Uterus (tissue), 4 donors: Measurements from ENCODE around the gene TMEM269. TPM values are rescaled to one million over a fixed set of nuclear protein-coding genes. Genes with fewer than 3 reads are reported as not detected.

ENCODE experiments used
- DNase-seq, 2 donors: peaks; one replicate each; pipeline ENCODE4 v3.0.0-alpha.2; 2019 to 2020
- H3K27ac ChIP-seq, 2 donors: fragments of 200-600 bp; sonication (generic); 1 replicate in 1 of 2; 2 replicates in 1 of 2; pipeline ENCODE4 v1.5.1; 2016 to 2018
- H3K27me3 ChIP-seq, 2 donors: fragments of 200-600 bp; sonication (generic); one replicate each; pipeline ENCODE4 v1.5.1; 2018 to 2019; ENCODE audit warnings: control low read depth in 1 of 2
- H3K36me3 ChIP-seq, 2 donors: fragments of 200-600 bp; sonication (generic); one replicate each; pipeline ENCODE4 v1.5.1; 2019; ENCODE audit warnings: control low read depth in 1 of 2
- H3K4me1 ChIP-seq, 2 donors: fragments of 200-600 bp; sonication (generic); one replicate each; pipeline ENCODE4 v1.5.1; 2018 to 2019; ENCODE audit warnings: control low read depth in 1 of 2
- H3K4me3 ChIP-seq, 2 donors: fragments of 200-600 bp; sonication (generic); 1 replicate in 1 of 2; 2 replicates in 1 of 2; pipeline ENCODE4 v1.5.1; 2018 to 2019; ENCODE audit warnings: mild to moderate bottlenecking in 1 of 2
- H3K9me3 ChIP-seq, 2 donors: fragments of 200-600 bp; sonication (generic); one replicate each; pipeline ENCODE4 v1.5.1; 2019; ENCODE audit warnings: control low read depth in 1 of 2
- POLR2A ChIP-seq, 2 donors: fragments of 450-650 bp; IDR thresholded peaks; one replicate each; pipeline ENCODE4 v1.6.1; 2016; ENCODE audit warnings: antibody characterized with exemption in 2 of 2, mild to moderate bottlenecking in 1 of 2, moderate library complexity in 1 of 2
- intact Hi-C: fragments of 100-400 bp; cut with DNase I; formaldehyde crosslinking; loops from one replicate; pipeline ENCODE4 v1.15.1; 2023; ENCODE audit warnings: low total_unique reads
- total RNA-seq, 4 donors: library from RNA; depleted of rRNA in 3 of 4; stranded (reverse); fragments of >200 nt in 3 of 4; gene quantifications; one replicate each; pipeline versions ENCODE4 v1.1.0 to v1.2.4, GENCODE V29; 2014 to 2023
- TF ChIP-seq, protein P1 (sequence below), 4 experiments: fragments of 200-600 bp in 2 of 4; fragments of 450-650 bp in 2 of 4; sonication (generic) in 2 of 4; IDR thresholded peaks; one replicate each; pipeline ENCODE4 v1.5.1; 2016 to 2019; ENCODE audit warnings: antibody characterized with exemption in 4 of 4, mild to moderate bottlenecking in 2 of 4, moderate library complexity in 1 of 4
- donor health status: DM: yes; HTN: yes; CAD: no.

Gene TMEM269
- total RNA-seq, 4 donors from 2014 or later = 0.07 to 1.1 TPM; not detected in 2

DNA sequence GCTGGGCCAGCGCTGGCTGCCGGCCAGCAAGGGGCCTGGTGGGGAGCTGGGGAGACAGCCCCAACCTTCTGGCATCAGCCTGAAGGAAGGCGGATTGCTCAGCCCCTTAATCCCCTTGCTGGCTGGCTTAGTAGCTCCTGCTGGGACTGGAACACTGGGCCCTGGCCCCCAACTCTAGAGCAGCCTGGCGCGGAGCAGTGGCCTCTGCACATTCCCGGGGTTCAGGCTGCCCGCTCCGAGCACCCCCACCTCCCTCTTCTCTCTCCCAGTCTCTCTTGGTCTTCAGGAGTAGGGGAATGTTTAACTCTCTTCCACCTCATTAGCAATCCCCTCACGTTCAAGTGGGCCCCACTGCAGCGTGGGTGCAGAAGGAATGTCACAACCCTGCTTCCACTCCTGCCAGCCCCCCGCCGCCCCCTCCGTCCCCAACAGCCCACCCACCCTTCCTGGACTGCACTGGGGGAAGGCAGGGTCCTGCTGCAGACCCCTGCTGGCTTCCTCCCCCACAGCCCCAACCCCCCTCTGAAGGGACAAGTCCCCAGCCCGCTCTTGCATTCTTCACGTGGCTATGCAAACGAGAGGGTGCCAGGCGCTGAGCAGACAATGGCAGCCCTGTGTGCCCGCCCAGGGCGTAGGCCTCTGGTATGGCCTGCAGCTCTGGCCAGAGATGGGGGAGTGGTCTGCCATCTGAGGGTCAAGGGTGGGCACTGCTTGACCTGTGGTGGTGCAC, 43.8 kb upstream of the TMEM269 start:
- DNase-seq = no peak
- Histone ChIP-seq H3K9me3 (no peaks in the 10 kb centered on the region), H3K36me3 (no peaks in the 10 kb centered on the region), H3K27me3 (no peaks in the 10 kb centered on the region), H3K4me1 (no peaks in the 10 kb centered on the region), H3K27ac (no peak overlapping the region), H3K4me3 (no peak overlapping the region)
- intact Hi-C loops = no loop called here
- no peak for TF ChIP-seq POLR2A (IDR thresholded peaks at IDR 0.05)
- TF ChIP-seq, protein P1, sequence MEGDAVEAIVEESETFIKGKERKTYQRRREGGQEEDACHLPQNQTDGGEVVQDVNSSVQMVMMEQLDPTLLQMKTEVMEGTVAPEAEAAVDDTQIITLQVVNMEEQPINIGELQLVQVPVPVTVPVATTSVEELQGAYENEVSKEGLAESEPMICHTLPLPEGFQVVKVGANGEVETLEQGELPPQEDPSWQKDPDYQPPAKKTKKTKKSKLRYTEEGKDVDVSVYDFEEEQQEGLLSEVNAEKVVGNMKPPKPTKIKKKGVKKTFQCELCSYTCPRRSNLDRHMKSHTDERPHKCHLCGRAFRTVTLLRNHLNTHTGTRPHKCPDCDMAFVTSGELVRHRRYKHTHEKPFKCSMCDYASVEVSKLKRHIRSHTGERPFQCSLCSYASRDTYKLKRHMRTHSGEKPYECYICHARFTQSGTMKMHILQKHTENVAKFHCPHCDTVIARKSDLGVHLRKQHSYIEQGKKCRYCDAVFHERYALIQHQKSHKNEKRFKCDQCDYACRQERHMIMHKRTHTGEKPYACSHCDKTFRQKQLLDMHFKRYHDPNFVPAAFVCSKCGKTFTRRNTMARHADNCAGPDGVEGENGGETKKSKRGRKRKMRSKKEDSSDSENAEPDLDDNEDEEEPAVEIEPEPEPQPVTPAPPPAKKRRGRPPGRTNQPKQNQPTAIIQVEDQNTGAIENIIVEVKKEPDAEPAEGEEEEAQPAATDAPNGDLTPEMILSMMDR (IDR thresholded peaks at IDR 0.05) = no peak

DNA sequence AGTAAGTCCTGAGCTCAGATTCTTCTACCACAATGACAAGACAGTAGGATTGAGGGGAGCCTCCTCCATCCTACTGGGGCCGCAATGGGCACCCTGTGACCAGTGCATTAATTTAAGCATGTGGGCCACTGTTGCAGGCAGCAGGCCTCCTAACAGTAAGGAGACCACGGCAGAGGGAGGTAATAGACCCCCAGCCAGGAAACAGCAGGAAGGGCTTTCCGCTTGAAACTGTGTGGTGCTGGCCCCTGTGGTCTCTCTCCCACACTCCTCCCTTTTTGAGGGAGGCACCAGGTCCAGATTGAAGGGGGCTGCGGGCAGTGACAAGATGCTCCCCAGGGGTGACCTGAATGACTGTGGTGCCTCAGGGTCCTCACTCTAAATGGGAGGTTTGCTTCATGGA, 43.1 kb upstream of the TMEM269 start:
- H3K27me3 ChIP-seq = no peaks in the 10 kb centered on the region
- H3K4me1 ChIP-seq = no peaks in the 10 kb centered on the region
- no peaks in the 10 kb centered on the region for H3K36me3 ChIP-seq
- H3K4me3 ChIP-seq = no peak overlapping the region
- no peak for DNase-seq
- no peak for TF ChIP-seq POLR2A (IDR thresholded peaks at IDR 0.05)
- TF ChIP-seq, protein P1 (IDR thresholded peaks at IDR 0.05) = no peak
- no peak overlapping the region for H3K27ac ChIP-seq
- intact Hi-C loops = no loop called here
- H3K9me3 ChIP-seq = no peaks in the 10 kb centered on the region

- H3K27ac ChIP-seq = no peak overlapping the region
- no peaks in the 10 kb centered on the region for H3K4me1 ChIP-seq
- no peaks in the 10 kb centered on the region for H3K9me3 ChIP-seq
- no peak for TF ChIP-seq POLR2A (IDR thresholded peaks at IDR 0.05)
- TF ChIP-seq, protein P1 (IDR thresholded peaks at IDR 0.05) = no peak
- no peaks in the 10 kb centered on the region for H3K36me3 ChIP-seq
- H3K4me3 ChIP-seq = no peak overlapping the region
- intact Hi-C loops = no loop called here
- no peaks in the 10 kb centered on the region for H3K27me3 ChIP-seq
- no peak for DNase-seq
Measured at GRCh38 chr1:42742141-42742540, 42.6 kb upstream of the TMEM269 start.

DNA sequence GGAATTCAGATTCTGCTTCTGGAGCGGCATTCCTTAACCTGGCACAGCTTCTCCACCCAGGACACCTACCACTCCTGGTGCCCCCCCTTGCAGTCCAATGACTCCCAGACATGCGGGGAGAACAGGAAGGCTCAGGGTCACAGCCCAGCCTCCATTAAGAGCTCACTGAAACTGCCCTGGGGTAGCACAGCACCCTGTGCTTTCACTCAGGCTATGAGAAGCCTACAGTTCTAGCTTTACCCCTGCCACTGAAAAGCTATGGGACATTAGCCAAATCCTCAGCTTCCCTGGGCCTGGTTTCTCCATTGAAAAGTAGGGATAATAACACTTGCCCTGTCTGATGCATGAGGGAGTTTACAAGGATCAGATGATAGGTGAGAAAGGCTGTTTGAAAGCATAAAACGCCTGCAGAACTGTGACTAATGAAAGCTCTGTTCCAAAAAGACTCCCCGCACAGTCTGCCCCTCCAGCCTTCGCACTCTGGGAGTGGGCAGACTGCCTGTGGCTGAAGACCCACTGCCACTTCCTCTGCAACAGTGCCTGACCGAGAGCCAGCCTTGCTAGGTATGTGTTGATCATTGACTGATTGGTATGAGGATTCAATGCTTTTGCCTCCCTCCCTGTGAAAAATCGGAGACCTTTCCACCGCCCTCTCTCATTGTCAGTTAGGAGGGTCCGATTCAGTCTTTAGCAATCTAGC, 42.0 kb upstream of the TMEM269 start:
- DNase-seq = no peak
- no peak overlapping the region for H3K27ac ChIP-seq
- intact Hi-C loops = no loop called here
- no peaks in the 10 kb centered on the region for H3K36me3 ChIP-seq
- no peak overlapping the region for H3K4me3 ChIP-seq
- TF ChIP-seq, protein P1 (IDR thresholded peaks at IDR 0.05) = no peak
- no peak for TF ChIP-seq POLR2A (IDR thresholded peaks at IDR 0.05)
- H3K27me3 ChIP-seq = no peaks in the 10 kb centered on the region
- H3K9me3 ChIP-seq = no peaks in the 10 kb centered on the region
- no peaks in the 10 kb centered on the region for H3K4me1 ChIP-seq
